NCI-H2171 treated with DMSO at 0.1 percent for 48 hours (cell line): ENCODE data around the gene NUMB.

Experiments
- DNase-seq: peaks from one replicate; lab custom pipeline; 2025; lab: John Stamatoyannopoulos, UW

The NUMB gene

DNA sequence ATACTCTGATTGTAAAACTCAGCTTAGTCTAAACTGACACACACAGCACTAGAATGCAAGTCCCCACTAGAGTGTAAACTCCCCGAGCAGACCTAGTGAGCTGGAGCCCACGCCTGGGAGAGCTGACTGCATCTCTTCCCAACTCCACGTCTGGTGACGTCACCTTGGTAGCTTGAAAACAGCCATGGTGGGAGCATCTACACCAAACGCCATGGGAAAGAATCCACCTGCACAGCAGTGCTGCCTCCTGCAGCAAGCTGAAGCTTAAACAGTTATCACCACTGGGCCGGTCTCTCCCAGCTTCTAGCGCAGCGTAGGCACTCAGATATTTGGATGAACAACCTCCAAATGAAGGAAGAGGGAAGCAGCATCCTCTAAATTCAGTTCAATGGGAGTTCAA, 225.4 kb downstream of the NUMB start:
- no peak for DNase-seq

DNA sequence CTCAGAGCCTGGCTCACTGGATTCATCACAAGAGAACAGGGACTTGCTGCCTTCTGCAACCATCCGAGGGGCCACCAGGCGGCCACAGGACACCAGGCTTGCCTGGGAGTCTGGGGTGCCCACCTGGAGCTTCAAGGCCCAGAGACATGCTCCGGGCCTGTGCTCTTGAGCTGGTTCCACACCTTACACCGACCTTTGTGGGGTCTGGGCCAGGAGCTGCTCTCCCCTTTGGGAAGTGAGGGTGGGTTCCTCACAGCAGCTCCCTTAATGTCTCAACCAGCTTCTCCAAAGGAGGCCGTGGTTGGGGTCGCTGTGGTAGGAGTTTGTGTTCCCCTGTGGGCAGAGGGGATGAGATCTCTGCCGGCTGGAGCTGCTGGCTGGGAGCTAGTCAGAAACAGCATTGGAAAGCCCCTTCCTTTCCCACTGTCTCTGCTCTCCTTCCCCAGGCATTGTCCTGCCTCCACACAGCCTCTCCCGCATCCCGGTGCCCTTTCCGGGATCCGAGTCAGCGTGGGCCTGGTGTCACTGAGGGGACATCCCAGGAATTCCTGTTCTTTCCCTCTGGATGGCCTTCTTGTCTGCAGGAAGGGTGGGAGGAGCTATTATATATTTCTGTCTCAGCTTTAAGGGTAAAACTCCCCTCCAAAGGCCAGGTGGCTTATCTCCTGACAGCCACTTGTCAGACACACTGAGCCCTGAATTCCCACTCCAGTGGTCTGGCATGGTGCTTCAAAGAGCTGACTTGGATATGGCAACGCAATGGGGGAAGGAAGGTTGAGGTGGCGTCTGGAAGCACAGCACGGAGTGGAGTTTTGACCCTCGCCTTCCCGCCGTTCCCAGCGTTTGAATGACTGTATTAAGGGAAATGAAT, 226.1 kb downstream of the NUMB start:
- no peak for DNase-seq

DNA sequence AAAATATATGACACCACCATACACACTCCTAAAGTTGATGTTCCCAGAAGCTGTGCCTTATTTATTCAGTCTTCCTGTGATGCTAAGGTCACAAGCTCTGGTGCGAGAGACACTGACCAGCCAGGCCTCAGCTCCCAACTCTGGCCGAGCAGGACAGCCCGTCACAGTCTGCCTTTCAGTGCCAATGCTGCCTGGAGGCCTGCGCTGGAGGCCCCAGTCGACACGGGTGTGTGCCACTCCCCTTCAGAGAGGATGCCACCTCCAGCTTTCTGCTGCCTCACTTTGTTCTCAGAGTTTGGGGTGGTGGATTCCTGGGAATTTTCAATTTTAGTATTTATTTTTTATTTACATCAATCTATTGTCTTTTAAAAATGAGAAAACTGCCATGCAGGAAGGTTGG, 228.3 kb downstream of the NUMB start:
- DNase-seq = no peak

DNA sequence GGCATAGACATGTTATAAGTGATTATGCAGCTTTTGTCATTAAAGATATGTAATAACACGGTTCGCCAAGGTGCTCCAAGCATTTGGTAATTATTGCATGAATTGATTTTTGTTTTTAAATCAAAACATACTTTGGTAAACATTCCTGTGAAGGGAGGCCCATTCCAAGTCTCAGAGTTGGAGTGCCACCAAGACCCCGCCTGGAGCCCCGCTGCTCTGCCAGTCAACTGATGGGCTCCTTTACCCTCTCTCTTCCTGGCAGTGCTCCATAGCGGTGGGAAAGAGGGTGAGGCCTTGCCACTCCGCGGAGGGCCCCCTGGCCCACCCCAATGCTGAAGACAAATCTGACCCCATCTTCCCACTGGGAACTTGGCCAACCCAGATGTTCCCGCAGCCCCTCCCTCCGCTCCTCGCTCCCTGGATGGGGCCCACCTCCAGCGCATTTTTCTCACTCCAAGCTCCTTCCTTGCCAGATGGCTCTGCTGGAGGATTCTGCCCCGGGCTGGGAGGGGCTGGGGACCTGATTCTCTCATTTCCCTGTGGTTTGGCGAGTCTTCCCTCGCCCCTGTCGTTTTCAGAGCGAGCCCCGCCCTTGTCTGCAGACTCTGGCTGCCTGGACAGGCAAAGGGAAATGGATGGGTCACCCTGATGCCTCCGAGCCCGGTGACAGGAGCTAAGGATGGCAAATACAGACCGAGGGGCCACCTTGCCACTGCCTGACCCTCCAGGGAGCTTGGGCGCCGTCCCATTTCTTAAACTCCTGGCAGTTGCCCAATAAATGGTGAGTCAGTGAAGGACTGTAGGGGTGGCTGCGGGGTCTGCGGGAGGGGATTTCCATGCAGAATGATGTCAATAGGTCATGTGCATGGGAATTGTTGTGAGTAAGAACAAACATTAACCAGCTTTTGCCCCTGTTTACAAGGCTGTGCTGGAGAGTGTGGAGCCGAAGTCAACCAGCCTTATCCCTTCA, 230.2 kb downstream of the NUMB start:
- peak; percentile 97 for DNase-seq

DNA sequence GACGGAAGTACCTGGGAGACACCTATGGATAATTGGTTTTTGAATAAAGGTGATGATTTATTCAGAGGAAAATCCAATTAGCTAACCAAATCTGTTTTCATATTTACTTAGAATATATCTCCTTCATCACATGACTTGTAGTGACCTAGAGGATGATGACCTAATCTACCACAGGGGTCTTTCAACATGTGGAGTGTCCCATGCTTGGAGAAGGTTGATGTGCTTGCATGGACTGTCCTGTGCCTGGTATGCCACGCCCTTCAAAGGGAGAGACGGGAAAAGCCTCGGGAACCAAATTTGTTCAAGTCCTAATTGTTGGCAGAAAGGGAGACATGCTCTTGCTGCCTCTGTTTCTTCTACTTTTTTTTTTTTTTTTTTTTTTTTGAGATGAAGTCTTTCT, 232.8 kb downstream of the NUMB start:
- DNase-seq = no peak
